Measurements from ENCODE around the gene MBD3L2B. TPM values are rescaled to one million over a fixed set of nuclear protein-coding genes. Genes with fewer than 3 reads are reported as not detected.

The MBD3L2B gene
- total and polyA plus RNA-seq, 9 of the 15 experiments (the other 6 are each of a cell fraction or from before 2014, with no cell fraction given), result not detected

DNA sequence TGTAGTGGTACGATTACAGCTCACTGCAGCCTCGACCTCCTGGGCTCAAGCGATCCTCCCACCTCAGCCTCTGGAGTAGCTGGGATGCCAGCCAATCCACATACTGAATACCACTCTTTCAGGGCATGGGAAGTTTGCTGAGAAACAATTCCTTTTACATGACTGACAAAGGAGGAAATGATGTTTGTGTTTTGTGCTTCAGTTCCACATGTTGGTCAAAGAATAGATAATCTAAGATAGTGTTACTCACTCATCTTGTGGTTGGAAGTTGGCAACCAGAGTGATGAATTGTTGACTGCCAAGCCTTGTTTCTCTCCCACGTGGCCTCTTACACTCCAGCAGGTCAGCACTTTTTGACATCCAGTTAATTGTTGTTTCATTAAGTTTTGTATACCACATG, 7.6 kb downstream of the MBD3L2B start:
- no peak overlapping the region for H3K9ac ChIP-seq (ENCODE audit: insufficient read depth in 1 of 2, low read depth in 2 of 2, low read length in 2 of 2)
- H3K27me3 ChIP-seq (ENCODE audit: control insufficient read depth in 2 of 2, insufficient read depth in 2 of 2, low read length in 2 of 2), result peaks cover 0 to 13% of the 10 kb centered on the region in 2 experiments; a peak in 2 of 5 replicates
- no peak overlapping the region for H3K27ac ChIP-seq (ENCODE audit: extremely low read depth, low read depth, low read length)
- ChIA-PET POLR2A (no interaction called here), CTCF (ENCODE audit: low intra/inter-chr PET ratio) (interaction anchor here (0.7 kb wide), 1 partner anchor 55 kb away, joined by 3 read pairs; no protein-coding TSS in a partner anchor)
- H3K36me3 ChIP-seq (ENCODE audit: control insufficient read depth, insufficient read depth, low read length), result no peaks in the 10 kb centered on the region
- H4K20me1 ChIP-seq (replicated peaks; ENCODE audit: control insufficient read depth, insufficient read depth, low read length), result no peaks in the 10 kb centered on the region
- no peak overlapping the region for H2AFZ ChIP-seq (ENCODE audit: low read depth, low read length)
- TF ChIP-seq SRSF1 (IDR thresholded peaks at IDR 0.05; ENCODE audit: low read depth, low read length) (no peak), SMARCC2 (IDR thresholded peaks at IDR 0.05; ENCODE audit: low read depth) (no peak), TAF1 (IDR thresholded peaks at IDR 0.05; ENCODE audit: control insufficient read depth, extremely low read depth, insufficient read depth, low read length, severe bottlenecking) (no peak), KAT2B (IDR thresholded peaks at IDR 0.05; ENCODE audit: low read depth, low read length) (no peak), CBX1 (IDR thresholded peaks at IDR 0.05; ENCODE audit: low read depth) (no peak), MEIS2 (IDR thresholded peaks at IDR 0.05; ENCODE audit: partially characterized antibody) (peak; percentile 58), HNRNPUL1 (IDR thresholded peaks at IDR 0.05; ENCODE audit: low read length) (no peak), SOX6 (IDR thresholded peaks at IDR 0.05) (0 out of 2 replicates have a peak, but pooled peaks have one; percentile 21), MYNN (IDR thresholded peaks at IDR 0.05) (no peak), MYNN (CRISPR knock-in tag; IDR thresholded peaks at IDR 0.05) (no peak), FOSL1 (tag; conservative IDR thresholded peaks at IDR 0.05) (peak; percentile 69)
- no peaks in the 10 kb centered on the region for H3K9me1 ChIP-seq (ENCODE audit: control insufficient read depth, insufficient read depth, low read length)
- DNase-seq (ENCODE audit: extremely low read depth in 1 of 4, low spot score in 3 of 4), result no peak
- ATAC-seq, result no peak
- FAIRE-seq, result no peak
- no TSS peak for BruUV-seq (replicated peaks)
- no peaks in the 10 kb centered on the region for H3K9me3 ChIP-seq (replicated peaks; ENCODE audit: control insufficient read depth, insufficient read depth, low read depth, low read length)
- in situ Hi-C loops (cut with MboI), result no loop called here
- WGBS (ENCODE audit: insufficient coverage, low coverage, missing lambda C conversion rate), result 6% methylated on average over 4 of the region's 4 CpGs
- intact Hi-C loops (cut with micrococcal nuclease), result no loop called here
- no peak overlapping the region for H3K4me2 ChIP-seq (ENCODE audit: insufficient read depth, low read length)
- no peaks in the 10 kb centered on the region for H3K4me1 ChIP-seq (replicated peaks in 1 of 2; ENCODE audit: control insufficient read depth in 2 of 2, insufficient read depth in 2 of 2, low read length in 2 of 2)
- no peak overlapping the region for H3K4me3 ChIP-seq
- H3K79me2 ChIP-seq (ENCODE audit: control insufficient read depth, insufficient read depth, low read length), result no peaks in the 10 kb centered on the region
